Activated CD4-positive, alpha-beta T cell treated with anti-CD3 and anti-CD28 coated beads, Interleukin-10, Interleukin-2, amounts not matched to agents 100 ng/mL and 50 ng/mL, durations not matched to agents 16 hours and 8 hours (primary cell): ENCODE measurements around the gene ZBTB20.

Source experiments
- DNase-seq: peaks from one replicate; pipeline ENCODE4 v3.0.0-alpha.2; 2020

Gene ZBTB20

GRCh38 chr3:114454551-114455251 is 692.4 kb downstream of the ZBTB20 start:
- DNase-seq, result no peak

- no peak for DNase-seq
These were observed 693.7 kb downstream of the ZBTB20 start for GRCh38 chr3:114453361-114453780.

GRCh38 chr3:114452937-114453336 is 694.2 kb downstream of the ZBTB20 start:
- DNase-seq, result no peak

GRCh38 chr3:114452256-114452655 is 694.8 kb downstream of the ZBTB20 start:
- no peak for DNase-seq

- no peak for DNase-seq
These were observed 695.5 kb downstream of the ZBTB20 start for GRCh38 chr3:114451561-114452018.

- DNase-seq, result no peak
These were observed 696.0 kb downstream of the ZBTB20 start for GRCh38 chr3:114451051-114451451.

- no peak for DNase-seq
These were observed 697.0 kb downstream of the ZBTB20 start for GRCh38 chr3:114450008-114450596.

GRCh38 chr3:114449271-114450007 is 697.6 kb downstream of the ZBTB20 start:
- no peak for DNase-seq

GRCh38 chr3:114447950-114448479 is 699.1 kb downstream of the ZBTB20 start:
- DNase-seq, result no peak

GRCh38 chr3:114447545-114447944 is 699.5 kb downstream of the ZBTB20 start:
- DNase-seq, result no peak

- DNase-seq, result no peak
These were observed 700.5 kb downstream of the ZBTB20 start for GRCh38 chr3:114446600-114446999.

- no peak for DNase-seq
These were observed 701.9 kb downstream of the ZBTB20 start for GRCh38 chr3:114445233-114445632.

GRCh38 chr3:114444216-114444615 is 702.9 kb downstream of the ZBTB20 start:
- DNase-seq, result no peak

- DNase-seq, result no peak
These were observed 704.8 kb downstream of the ZBTB20 start for GRCh38 chr3:114442246-114442645.

- DNase-seq, result no peak
These were observed 705.7 kb downstream of the ZBTB20 start for GRCh38 chr3:114441386-114441785.

GRCh38 chr3:114440700-114441099 is 706.4 kb downstream of the ZBTB20 start:
- DNase-seq, result no peak

- DNase-seq, result no peak
These were observed 707.8 kb downstream of the ZBTB20 start for GRCh38 chr3:114439284-114439683.

- no peak for DNase-seq
These were observed 709.2 kb downstream of the ZBTB20 start for GRCh38 chr3:114437897-114438296.

- DNase-seq, result no peak
These were observed 710.9 kb downstream of the ZBTB20 start for GRCh38 chr3:114436182-114436581.

GRCh38 chr3:114435386-114436115 is 711.5 kb downstream of the ZBTB20 start:
- no peak for DNase-seq

GRCh38 chr3:114432310-114432709 is 714.8 kb downstream of the ZBTB20 start:
- no peak for DNase-seq

GRCh38 chr3:114428044-114428595 is 719.0 kb downstream of the ZBTB20 start:
- no peak for DNase-seq
